RPMI7951 (cell line): Measurements from ENCODE around the gene HYDIN. TPM values are rescaled to one million over a fixed set of nuclear protein-coding genes. Genes with fewer than 3 reads are reported as not detected.
"Not testable (repeated sequence)": the region's sequence is repeated elsewhere in the genome, so short reads cannot be mapped to it uniquely, and the experiment has no call there.

Source experiments
- DNase-seq: peaks from one replicate; pipeline ENCODE4 v3.0.0-alpha.2; 2012; ENCODE audit warnings: low read depth
- total RNA-seq: library from RNA; depleted of rRNA; stranded (reverse); fragments of >200 nt; shearing (Covaris generic); gene quantifications from 2 replicates; pipeline ENCODE4 v1.2.3, GENCODE V29; 2014

The HYDIN gene
- total RNA-seq, 1 experiment from 2014 or later, result under 0.01 TPM

- DNase-seq, result not testable (repeated sequence)
Measured at GRCh38 chr16:70995799-70996198, 234.7 kb downstream of the HYDIN start.

- DNase-seq, result not testable (repeated sequence)
Measured at GRCh38 chr16:70992511-70992910, 238.0 kb downstream of the HYDIN start.

- DNase-seq, result not testable (repeated sequence)
Measured at GRCh38 chr16:70987019-70987715, 243.4 kb downstream of the HYDIN start.

GRCh38 chr16:70984675-70985074, 245.8 kb downstream of the HYDIN start:
- DNase-seq, result not testable (repeated sequence)

- DNase-seq, result not testable (repeated sequence)
Measured at GRCh38 chr16:70968332-70968731, 262.2 kb downstream of the HYDIN start.

GRCh38 chr16:70960169-70960568, 270.4 kb downstream of the HYDIN start:
- not testable (repeated sequence) for DNase-seq

- not testable (repeated sequence) for DNase-seq
Measured at GRCh38 chr16:70954922-70955321, 275.6 kb downstream of the HYDIN start.

GRCh38 chr16:70953824-70954223, 276.7 kb downstream of the HYDIN start:
- not testable (repeated sequence) for DNase-seq

GRCh38 chr16:70943551-70943950, 287.0 kb downstream of the HYDIN start:
- not testable (repeated sequence) for DNase-seq

GRCh38 chr16:70939690-70940359, 290.7 kb downstream of the HYDIN start:
- DNase-seq, result not testable (repeated sequence)

- peak; percentile 7 for DNase-seq
Measured at GRCh38 chr16:70936781-70937525, 293.6 kb downstream of the HYDIN start.

GRCh38 chr16:70935325-70935724, 295.2 kb downstream of the HYDIN start:
- not testable (repeated sequence) for DNase-seq

- not testable (repeated sequence) for DNase-seq
Measured at GRCh38 chr16:70933746-70934145, 296.8 kb downstream of the HYDIN start.

- DNase-seq, result not testable (repeated sequence)
Measured at GRCh38 chr16:70930757-70931156, 299.8 kb downstream of the HYDIN start.

- not testable (repeated sequence) for DNase-seq
Measured at GRCh38 chr16:70922164-70922563, 308.4 kb downstream of the HYDIN start.

- DNase-seq, result not testable (repeated sequence)
Measured at GRCh38 chr16:70920661-70921060, 309.9 kb downstream of the HYDIN start.

- not testable (repeated sequence) for DNase-seq
Measured at GRCh38 chr16:70888208-70888607, 342.3 kb downstream of the HYDIN start.

- DNase-seq, result not testable (repeated sequence)
Measured at GRCh38 chr16:70884652-70885051, 345.9 kb downstream of the HYDIN start.

- DNase-seq, result not testable (repeated sequence)
Measured at GRCh38 chr16:70882311-70882710, 348.2 kb downstream of the HYDIN start.

- not testable (repeated sequence) for DNase-seq
Measured at GRCh38 chr16:70877895-70878294, 352.6 kb downstream of the HYDIN start.

GRCh38 chr16:70876442-70876841, 354.1 kb downstream of the HYDIN start:
- DNase-seq, result not testable (repeated sequence)

GRCh38 chr16:70864698-70865097, 365.8 kb downstream of the HYDIN start:
- peak; percentile 9 for DNase-seq
